MM.1S (cell line): ENCODE results near the gene CLSTN1.

Source experiments
- DNase-seq: peaks from one replicate; pipeline ENCODE4 v3.0.0-alpha.2; 2015
- H2AFZ ChIP-seq: fragments of 300-600 bp; sonication (generic); 2 replicates; pipeline ENCODE4 v1.6.0; 2016; ENCODE audit warnings: antibody characterized with exemption, low read length
- H3F3A ChIP-seq: fragments of 300-600 bp; sonication (generic); 2 replicates; pipeline ENCODE4 v1.6.1; 2016; ENCODE audit warnings: mild to moderate bottlenecking, antibody characterized with exemption, low read length, moderate library complexity, mixed read lengths; ENCODE audit not compliant: insufficient read depth
- H3K27ac ChIP-seq: fragments of 300-600 bp; sonication (generic); 2 replicates; pipeline ENCODE4 v1.5.1; 2016; ENCODE audit warnings: mild to moderate bottlenecking, low read length
- H3K27me3 ChIP-seq: fragments of 300-600 bp; sonication (generic); replicated peaks from 2 replicates; pipeline ENCODE4 v1.6.0; 2016; ENCODE audit warnings: low read length; ENCODE audit not compliant: insufficient read depth
- H3K36me3 ChIP-seq: fragments of 300-600 bp; sonication (generic); replicated peaks from 2 replicates; pipeline ENCODE4 v1.6.1; 2016; ENCODE audit warnings: mild to moderate bottlenecking, low read length, mixed read lengths; ENCODE audit not compliant: insufficient read depth
- H3K4me1 ChIP-seq: fragments of 300-600 bp; sonication (generic); 2 replicates; pipeline ENCODE4 v1.6.1; 2016; ENCODE audit warnings: low read length, mixed read lengths
- H3K4me2 ChIP-seq: fragments of 300-600 bp; sonication (generic); 2 replicates; pipeline ENCODE4 v1.6.0; 2016; ENCODE audit warnings: low read depth, low read length
- H3K4me3 ChIP-seq: fragments of 300-600 bp; sonication (generic); 2 replicates; pipeline ENCODE4 v1.5.1; 2016; ENCODE audit warnings: low read length, mixed read lengths
- H3K79me2 ChIP-seq: fragments of 300-600 bp; sonication (generic); 2 replicates; pipeline ENCODE4 v1.6.1; 2016; ENCODE audit warnings: mixed run types, low read length, mixed read lengths
- H3K9ac ChIP-seq: fragments of 300-600 bp; sonication (generic); 2 replicates; pipeline ENCODE4 v1.6.1; 2016; ENCODE audit warnings: low read length, mixed read lengths
- H3K9me2 ChIP-seq: fragments of 300-600 bp; sonication (generic); replicated peaks from 2 replicates; pipeline ENCODE4 v1.6.1; 2016; ENCODE audit warnings: mild to moderate bottlenecking, low read length, mixed read lengths; ENCODE audit not compliant: insufficient read depth
- H3K9me3 ChIP-seq: fragments of 300-600 bp; sonication (generic); replicated peaks from 2 replicates; pipeline ENCODE4 v1.6.1; 2016; ENCODE audit warnings: mild to moderate bottlenecking, low read length, mixed read lengths; ENCODE audit not compliant: insufficient read depth
- H4K20me1 ChIP-seq: fragments of 300-600 bp; sonication (generic); 2 replicates; pipeline ENCODE4 v1.6.1; 2016; ENCODE audit warnings: mild to moderate bottlenecking, low read length, moderate library complexity, mixed read lengths; ENCODE audit not compliant: insufficient read depth
- CTCF ChIP-seq: fragments of 300-600 bp; sonication (generic); IDR thresholded peaks from 2 replicates; pipeline ENCODE4 v1.5.1; 2016; ENCODE audit warnings: antibody characterized with exemption, low read length, mixed read lengths
- EZH2 ChIP-seq: fragments of 300-600 bp; sonication (generic); optimal IDR thresholded peaks from 2 replicates; pipeline ENCODE3; 2017; ENCODE audit warnings: low read depth, mild to moderate bottlenecking, antibody characterized with exemption, low read length, mixed read lengths
- EZH2phosphoT487 ChIP-seq: fragments of 300-600 bp; sonication (generic); IDR thresholded peaks from 2 replicates; pipeline ENCODE4 v1.6.1; 2018; ENCODE audit warnings: antibody characterized with exemption, low read length

Gene CLSTN1

GRCh38 chr1:9687120-9687873, 136.5 kb downstream of the CLSTN1 start:
- peak overlapping the region; percentile 72 for H2AFZ ChIP-seq
- H3K4me1 ChIP-seq = peaks cover 3% of the 10 kb centered on the region; the same call in 1 of the 2 replicates
- no peaks in the 10 kb centered on the region for H4K20me1 ChIP-seq
- no peaks in the 10 kb centered on the region for H3K79me2 ChIP-seq
- H3F3A ChIP-seq = peaks cover 9% of the 10 kb centered on the region
- no peak overlapping the region for H3K27ac ChIP-seq
- peaks cover 79% of the 10 kb centered on the region for H3K27me3 ChIP-seq
- H3K9ac ChIP-seq = no peak overlapping the region
- DNase-seq = peak; percentile 35
- H3K36me3 ChIP-seq = no peaks in the 10 kb centered on the region
- peak overlapping the region; percentile 92 for H3K4me2 ChIP-seq
- TF ChIP-seq EZH2phosphoT487 (no peak), CTCF (no peak), EZH2 (no peak)
- peak overlapping the region; percentile 67 for H3K4me3 ChIP-seq
- H3K9me2 ChIP-seq = no peaks in the 10 kb centered on the region
- no peaks in the 10 kb centered on the region for H3K9me3 ChIP-seq

- no peaks in the 10 kb centered on the region for H4K20me1 ChIP-seq
- H3K9me3 ChIP-seq = no peaks in the 10 kb centered on the region
- no peak overlapping the region for H3K4me3 ChIP-seq
- no peak overlapping the region for H2AFZ ChIP-seq
- peaks cover 67% of the 10 kb centered on the region for H3K27me3 ChIP-seq
- no peak for DNase-seq
- H3K79me2 ChIP-seq = no peaks in the 10 kb centered on the region
- no peak overlapping the region for H3K9ac ChIP-seq
- H3F3A ChIP-seq = peaks cover 9% of the 10 kb centered on the region
- no peak overlapping the region for H3K27ac ChIP-seq
- no peaks in the 10 kb centered on the region for H3K36me3 ChIP-seq
- H3K4me1 ChIP-seq = peaks cover 3% of the 10 kb centered on the region; the same call in 1 of the 2 replicates
- TF ChIP-seq CTCF = no peak
- no peak for TF ChIP-seq EZH2
- TF ChIP-seq EZH2phosphoT487 = no peak
- H3K9me2 ChIP-seq = no peaks in the 10 kb centered on the region
- no peak overlapping the region for H3K4me2 ChIP-seq
These were observed 139.0 kb downstream of the CLSTN1 start for GRCh38 chr1:9684801-9685200.

DNA sequence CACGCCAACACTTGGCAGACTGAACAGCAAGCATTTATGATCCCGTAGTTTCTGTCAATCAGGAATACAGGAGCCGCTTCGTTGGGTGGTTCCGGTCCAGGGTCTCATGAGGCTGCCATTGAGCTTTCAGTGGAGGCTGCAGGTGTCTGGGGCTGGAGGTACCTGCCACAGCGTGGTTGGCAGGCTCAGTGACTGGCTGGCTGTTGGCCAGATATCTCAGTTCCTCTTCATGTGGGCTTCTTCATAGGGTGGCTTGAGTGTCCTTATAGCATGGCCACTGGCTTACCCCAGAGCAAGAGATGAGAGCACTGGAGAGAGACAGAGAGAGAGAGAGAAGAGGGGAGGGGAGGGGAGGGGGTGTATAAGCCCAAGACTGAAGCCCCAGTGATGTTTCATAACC, 142.9 kb downstream of the CLSTN1 start:
- Histone ChIP-seq H3K27ac (no peak overlapping the region), H3K4me2 (no peak overlapping the region)
- no peak for DNase-seq

More for the DNA sequence above, 142.9 kb downstream of the CLSTN1 start:
- H3K9ac ChIP-seq = no peak overlapping the region
- no peaks in the 10 kb centered on the region for H3K79me2 ChIP-seq
- H3K27me3 ChIP-seq = peaks cover 59% of the 10 kb centered on the region
- no peaks in the 10 kb centered on the region for H3K9me3 ChIP-seq
- H3K36me3 ChIP-seq = no peaks in the 10 kb centered on the region
- TF ChIP-seq EZH2 (no peak), CTCF (no peak), EZH2phosphoT487 (no peak)
- no peaks in the 10 kb centered on the region for H3F3A ChIP-seq
- H3K4me1 ChIP-seq = no peaks in the 10 kb centered on the region
- no peaks in the 10 kb centered on the region for H3K9me2 ChIP-seq
- no peaks in the 10 kb centered on the region for H4K20me1 ChIP-seq
- no peak overlapping the region for H3K4me3 ChIP-seq
- H2AFZ ChIP-seq = no peak overlapping the region
